Activated CD8-positive, alpha-beta memory T cell treated with anti-CD3 and anti-CD28 coated beads for 24 hours (primary cell): Measurements from ENCODE around the gene C18orf63.
"Not testable (repeated sequence)": the region's sequence is repeated elsewhere in the genome, so short reads cannot be mapped to it uniquely, and the experiment has no call there.

Experiments used
- DNase-seq: peaks from one replicate; pipeline ENCODE4 v3.0.0-alpha.2; 2020

Gene C18orf63

GRCh38 chr18:74315464-74316256 is at the start of gene C18orf63:
TSS of gene C18orf63 (plus strand) at chr18:74315839. CDS start at chr18:74317866, 2,027 bp downstream.
- DNase-seq, result no peak

- no peak for DNase-seq
Observed at GRCh38 chr18:74266161-74266560, 49.5 kb upstream of the C18orf63 start.

DNA sequence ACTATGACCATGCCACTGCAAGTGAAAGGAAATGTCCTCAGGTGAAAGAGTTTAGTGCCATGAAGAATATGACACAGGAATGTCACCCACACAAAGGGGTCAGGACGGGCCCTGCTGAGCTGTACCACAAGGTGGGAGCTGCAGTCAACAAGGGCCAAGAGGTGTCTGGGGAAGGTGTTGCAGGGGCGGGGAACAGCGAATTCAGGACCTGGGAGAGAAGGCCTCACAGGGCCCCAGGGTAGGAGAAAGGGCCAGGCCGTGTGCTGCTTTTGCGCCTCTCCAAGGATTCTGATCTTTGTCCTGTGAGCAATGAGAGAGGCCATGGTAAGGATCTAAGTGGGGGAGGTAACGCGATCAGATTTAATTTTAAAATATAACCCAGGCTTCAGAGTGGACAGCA is 47.5 kb upstream of the C18orf63 start:
- no peak for DNase-seq

GRCh38 chr18:74268933-74269620 is 46.6 kb upstream of the C18orf63 start:
- no peak for DNase-seq

- no peak for DNase-seq
Observed at GRCh38 chr18:74271635-74272034, 44.0 kb upstream of the C18orf63 start.

GRCh38 chr18:74273394-74273793 is 42.2 kb upstream of the C18orf63 start:
- no peak for DNase-seq

- DNase-seq, result no peak
Observed at GRCh38 chr18:74274700-74275099, 40.9 kb upstream of the C18orf63 start.

GRCh38 chr18:74275736-74276135 is 39.9 kb upstream of the C18orf63 start:
- no peak for DNase-seq

DNA sequence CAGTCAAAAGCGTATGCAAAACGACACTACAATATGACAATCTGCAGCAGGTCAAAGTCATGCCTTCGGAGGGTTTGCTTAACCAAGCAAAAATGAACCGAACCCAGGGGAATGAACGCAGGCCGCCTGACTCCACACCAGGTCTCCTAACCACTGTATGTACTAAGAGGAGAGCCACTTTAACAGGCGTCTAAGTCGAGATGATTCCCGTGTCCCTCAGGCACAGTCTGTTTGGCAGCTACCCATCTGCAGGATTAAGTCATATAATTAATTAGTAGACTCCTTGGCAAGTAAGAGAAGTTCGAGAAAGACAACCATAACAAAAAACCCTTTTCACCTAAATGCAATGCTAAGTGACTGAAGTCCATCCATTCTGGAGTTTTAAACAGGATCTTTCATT is 39.0 kb upstream of the C18orf63 start:
- DNase-seq, result no peak

GRCh38 chr18:74277296-74277695 is 38.3 kb upstream of the C18orf63 start:
- no peak for DNase-seq

DNA sequence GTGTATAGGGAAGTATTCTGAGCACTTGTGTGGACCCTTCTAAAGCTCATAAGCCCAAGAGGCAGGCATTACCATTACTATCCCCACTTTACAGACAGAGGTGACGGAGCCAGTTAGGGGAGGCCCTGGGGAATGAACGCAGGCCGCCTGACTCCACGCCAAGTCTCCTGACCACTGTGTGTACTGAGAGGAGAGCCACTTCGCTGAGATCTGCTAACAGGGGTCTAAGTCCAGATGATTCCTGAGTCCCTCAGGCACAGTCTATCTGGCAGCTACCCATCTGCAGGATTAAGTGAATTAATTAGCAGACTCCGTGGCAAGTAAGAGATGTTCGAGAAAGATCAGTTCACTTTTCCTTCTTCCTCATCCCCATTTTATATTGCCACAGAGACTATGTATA is 37.6 kb upstream of the C18orf63 start:
- no peak for DNase-seq

- no peak for DNase-seq
Observed at GRCh38 chr18:74278983-74279382, 36.7 kb upstream of the C18orf63 start.

- no peak for DNase-seq
Observed at GRCh38 chr18:74281011-74281979, 34.3 kb upstream of the C18orf63 start.

GRCh38 chr18:74281980-74282754 is 33.5 kb upstream of the C18orf63 start:
- DNase-seq, result no peak

DNA sequence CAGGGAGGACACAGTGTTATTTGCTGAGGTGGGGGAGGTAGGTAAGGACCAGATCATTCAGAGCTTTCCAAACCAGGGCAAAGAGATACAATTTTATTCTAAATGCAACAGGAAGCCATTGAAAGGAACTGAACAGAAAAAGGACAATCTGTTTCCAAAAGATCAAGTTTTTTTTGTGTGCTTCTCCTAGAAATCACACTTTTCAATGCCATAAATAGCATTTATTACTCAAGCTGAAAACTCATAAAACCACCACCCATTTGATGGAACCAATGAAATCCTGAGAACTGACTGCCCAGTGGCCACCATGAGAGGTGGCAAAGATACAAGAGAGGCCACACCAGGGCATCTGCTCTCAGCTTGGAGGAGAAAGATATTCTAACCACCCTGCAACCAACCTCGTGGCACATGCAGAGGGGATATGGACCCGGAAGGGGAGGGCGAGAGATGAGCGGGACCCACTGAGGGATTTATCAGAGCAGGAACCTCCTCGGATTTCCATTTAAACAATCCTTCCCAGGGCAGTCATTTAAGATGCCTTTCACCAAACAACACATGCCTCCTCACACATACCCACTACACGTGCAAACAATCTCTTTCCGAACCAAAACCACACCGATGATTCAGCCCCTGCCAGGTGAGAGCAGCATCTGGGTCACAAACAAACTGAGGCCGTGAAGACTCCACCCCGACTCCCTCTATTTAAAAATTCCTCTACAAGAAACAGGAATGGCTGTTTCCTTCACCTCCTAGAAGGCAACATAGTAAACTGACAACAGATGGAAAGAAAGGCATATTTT is 32.7 kb upstream of the C18orf63 start:
- DNase-seq, result no peak

DNA sequence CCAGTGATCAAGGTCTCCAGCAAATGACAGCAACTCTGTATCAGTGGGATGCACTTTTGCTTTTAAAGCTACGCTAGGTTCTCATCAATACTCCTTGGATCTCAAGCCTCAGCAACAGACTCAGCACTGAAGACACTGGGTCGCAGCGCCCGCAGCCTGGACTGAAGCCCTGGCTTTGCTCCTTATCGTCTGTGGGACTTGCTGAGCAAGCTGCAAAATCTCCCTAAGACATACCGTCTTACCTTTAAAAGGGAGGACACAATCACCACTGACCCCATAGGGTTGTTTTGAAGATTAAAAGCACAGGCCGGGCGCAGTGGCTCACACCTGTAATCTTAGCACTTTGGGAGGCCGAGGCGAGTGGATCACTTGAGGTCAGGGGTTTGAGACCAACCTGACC is 32.0 kb upstream of the C18orf63 start:
- no peak for DNase-seq

- no peak for DNase-seq
Observed at GRCh38 chr18:74284191-74284979, 31.3 kb upstream of the C18orf63 start.

DNA sequence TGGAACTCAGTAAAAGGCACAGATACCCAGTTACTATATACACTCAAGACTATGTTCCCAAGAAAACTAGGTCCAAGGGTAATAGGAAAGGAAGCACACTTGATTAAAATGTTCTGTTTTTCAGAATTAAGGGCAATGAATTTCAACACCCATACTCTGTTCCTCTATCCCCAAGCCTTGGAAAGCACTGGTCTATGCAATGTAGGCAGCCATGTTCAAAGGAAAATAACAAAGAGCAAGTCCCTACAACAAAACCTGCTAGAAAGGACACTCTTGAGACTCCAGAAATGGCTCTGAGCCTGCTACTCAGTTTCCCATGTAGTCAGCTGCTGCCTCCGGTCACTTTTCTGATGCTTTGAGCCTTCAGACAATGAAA is 30.7 kb upstream of the C18orf63 start:
- DNase-seq, result no peak

DNA sequence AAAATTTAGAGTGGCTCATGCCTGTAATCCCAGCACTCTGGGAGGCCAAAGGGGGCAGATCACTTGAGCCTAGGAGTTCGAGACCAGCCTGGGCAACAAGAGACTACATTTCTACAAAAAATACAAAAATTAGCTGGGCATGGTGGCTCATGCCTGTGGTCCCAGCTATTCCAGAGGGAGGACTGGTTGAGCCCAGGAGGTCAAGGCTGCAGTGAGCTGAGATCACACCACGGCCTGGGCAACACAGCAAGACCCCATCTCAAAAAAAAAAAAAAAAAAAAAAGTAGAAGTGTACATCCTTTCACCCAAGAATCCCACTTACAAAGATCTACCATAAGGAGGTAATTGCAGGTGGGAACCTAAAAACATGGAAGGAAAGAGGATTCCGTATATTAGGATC is 30.1 kb upstream of the C18orf63 start:
- DNase-seq, result not testable (repeated sequence)

DNA sequence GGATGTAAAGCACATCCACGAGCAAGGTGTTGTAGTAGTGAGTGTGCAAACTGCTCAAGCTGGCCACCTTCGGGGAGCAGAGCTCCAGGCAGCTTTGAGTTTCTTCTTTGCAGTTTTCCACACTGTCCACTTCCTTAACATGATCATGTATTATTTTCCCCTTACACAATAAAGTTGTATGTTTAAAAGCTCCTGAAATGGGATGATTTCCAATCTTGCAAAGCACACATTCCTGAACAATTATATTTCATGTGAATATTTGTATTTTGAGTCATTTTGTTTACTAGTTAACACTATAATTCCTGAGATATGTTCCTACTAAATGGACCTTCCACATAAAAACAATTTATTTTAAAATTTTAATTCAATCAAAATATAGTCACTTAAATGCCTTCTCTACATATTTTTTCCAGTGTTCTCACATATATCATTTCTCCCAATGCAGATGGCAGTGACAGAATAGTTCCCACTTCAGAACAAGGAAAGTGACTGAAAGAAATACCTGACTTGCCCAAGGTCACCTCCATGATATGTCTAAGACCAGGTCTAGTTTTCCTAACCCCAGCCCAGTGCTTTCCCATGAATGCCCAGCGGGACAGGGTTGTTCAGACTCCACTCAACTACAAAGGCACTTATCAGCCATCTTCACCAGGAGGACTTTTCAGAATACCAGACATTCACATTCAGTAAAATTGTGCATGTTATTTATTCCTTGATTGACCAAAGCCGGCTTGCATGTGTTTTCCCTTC is 29.4 kb upstream of the C18orf63 start:
- no peak for DNase-seq
